NCI-H774 (cell line): ENCODE data around the gene DIP2A.
"Not testable (repeated sequence)": the region's sequence is repeated elsewhere in the genome, so short reads cannot be mapped to it uniquely, and the experiment has no call there.

Source experiments
- DNase-seq: peaks from one replicate; lab custom pipeline; 2025; lab: John Stamatoyannopoulos, UW

Gene DIP2A

DNA sequence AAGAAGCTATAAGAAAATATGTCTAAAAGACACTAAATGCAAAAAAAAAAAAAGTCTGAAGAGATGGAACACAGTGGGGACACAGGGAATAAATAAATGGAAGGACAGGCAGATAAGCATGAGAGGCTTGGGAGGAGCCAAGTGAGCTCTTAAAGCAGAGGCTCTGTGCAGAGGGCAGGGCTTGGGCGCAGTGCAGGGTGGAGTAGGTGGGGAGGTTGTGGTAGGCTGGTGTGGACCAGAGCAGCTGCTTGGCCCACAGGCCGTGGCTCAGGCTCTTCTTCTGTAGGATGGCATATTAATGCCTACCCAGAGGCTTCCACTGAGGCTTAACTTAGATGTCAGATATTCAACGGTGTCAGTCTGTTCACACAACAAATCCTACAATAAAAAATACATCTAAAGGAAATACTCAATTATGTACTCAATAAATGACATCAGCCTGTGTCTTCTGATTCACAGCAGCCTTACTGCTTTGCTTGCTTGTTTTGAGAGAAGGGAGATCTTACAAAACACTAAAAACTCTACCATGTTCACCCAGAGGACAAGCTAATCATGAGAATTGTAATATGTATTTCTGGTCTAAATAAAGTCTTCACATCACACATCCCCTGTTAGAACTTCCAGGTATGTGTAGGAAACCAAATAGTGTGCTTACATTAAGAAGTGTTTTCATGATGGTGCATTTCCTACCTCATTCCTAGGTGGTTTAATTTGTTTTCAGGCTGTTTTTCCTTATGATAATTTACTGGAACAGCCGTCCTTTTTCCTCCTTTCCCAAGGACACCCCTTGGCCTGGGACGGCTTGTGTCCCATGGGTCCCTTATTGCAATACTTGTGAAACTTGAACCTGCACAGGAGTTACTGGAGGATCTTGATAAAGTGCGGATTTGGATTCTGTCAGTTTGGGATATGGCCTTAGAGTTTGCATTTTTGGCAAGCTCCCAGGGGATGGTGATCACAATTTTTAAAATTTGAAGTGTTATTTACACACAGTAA, 24.9 kb downstream of the DIP2A start:
- DNase-seq = no peak

DNA sequence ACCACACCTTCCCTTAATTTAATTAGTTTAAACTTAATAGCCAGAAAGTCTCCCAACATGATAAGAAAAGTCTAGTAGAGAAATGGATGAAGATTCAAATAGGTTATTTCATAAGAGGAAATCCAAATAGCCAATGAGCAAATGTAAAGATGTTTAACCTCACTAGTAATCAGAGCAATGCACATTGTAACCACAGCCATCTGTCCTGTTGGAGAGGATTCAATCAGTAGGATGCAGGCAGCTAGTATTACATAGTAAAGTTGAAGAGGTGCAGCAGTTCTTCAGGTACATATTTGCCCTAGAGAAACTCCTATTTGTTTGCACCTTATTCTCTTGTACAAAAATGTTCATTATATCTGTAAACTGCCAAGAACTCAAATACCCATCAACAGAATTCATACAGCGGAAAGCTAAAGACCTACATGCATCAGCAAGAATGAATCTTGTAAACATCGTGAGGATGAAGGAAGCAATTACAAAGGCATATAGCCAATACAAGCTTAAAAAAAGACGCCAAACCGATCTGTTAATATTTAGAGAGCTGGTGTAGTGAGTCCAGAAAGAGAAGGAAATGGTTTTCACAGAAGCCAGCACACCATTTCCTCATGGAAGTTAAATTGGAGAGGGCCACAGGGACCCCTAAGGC, 27.9 kb downstream of the DIP2A start:
- no peak for DNase-seq

DNA sequence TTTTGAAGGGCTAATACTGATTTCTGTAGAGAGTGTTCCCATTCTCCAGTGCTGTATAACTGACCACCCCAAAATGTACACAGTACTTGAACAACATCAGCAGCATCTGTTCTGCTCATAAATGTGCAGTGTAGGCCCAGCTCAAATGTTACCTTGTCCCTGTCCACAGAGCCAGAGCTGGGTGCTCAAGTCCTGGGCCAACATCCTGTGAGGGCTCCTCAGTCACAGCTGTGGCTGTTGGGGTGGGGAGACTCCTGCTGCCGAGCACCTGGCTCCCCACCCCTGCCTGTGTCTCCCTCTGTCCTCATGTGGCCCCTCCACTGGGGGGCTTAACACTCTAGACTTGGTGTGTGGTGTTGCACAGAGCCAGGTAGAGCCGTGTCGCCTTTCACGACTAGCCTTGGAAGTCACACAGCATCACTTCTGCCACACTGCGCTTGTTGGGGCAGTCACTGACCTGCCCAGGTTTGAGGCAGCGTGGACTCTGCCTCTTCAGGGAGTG, 30.5 kb downstream of the DIP2A start:
- DNase-seq = no peak

DNA sequence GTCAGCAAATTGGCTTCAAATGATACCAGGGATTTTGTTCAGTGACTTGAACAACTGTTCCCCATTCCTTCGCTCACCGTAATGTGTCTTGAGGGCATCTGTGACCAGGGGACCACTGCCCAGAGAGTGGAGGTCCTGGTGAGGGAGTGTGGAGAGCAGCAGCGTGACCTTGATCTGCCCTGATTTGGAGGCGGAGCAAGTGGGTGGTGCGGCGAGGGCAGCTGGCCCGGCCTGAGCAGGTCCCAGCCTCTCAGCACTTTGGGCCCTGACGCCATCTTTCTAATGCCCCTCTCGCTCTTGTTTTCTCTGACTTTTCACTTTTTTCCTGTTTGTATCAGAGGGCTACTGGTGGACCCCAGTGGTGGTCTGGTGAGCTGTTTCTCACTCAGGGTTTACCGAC, 31.1 kb downstream of the DIP2A start:
- DNase-seq = no peak

- no peak for DNase-seq
Measured at GRCh38 chr21:46491553-46491952, 32.9 kb downstream of the DIP2A start.

DNA sequence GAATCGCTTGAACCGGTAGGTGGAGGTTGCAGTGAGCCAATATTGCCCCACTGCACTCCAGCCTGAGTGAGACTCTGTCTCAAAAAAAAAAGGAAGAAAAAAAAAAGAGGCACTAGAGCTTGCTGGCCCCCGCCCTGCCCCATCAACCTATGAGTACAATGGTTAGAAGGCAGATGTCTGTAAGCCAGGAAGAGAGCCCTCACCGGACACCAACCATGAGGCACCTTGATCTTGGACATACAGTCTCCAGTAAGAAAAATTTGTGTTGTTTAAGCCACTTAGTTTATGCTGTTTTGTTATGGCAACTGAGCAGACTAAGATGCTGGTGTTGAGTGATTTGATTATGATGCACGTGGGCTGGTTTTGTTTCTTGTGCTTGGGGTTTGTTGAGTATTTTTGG, 34.2 kb downstream of the DIP2A start:
- DNase-seq = no peak

DNA sequence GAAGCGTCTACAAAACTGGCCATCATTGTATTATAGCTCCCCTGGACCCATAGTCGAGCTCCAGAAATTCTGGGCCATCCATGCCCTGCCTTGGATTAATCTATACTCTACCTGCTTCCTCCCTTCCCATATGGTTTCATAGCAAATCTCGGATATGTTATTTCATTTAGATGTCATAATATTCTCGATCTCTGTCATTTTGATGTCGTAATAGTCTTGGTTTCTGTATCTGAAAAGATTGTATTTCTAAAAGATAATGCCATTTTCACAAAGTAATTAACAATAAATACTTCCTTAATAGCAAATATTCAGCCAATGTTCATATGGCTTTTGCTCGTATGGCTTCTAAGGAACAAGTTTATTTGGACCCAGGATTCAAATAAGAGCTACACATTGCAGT, 35.1 kb downstream of the DIP2A start:
- DNase-seq = no peak

DNA sequence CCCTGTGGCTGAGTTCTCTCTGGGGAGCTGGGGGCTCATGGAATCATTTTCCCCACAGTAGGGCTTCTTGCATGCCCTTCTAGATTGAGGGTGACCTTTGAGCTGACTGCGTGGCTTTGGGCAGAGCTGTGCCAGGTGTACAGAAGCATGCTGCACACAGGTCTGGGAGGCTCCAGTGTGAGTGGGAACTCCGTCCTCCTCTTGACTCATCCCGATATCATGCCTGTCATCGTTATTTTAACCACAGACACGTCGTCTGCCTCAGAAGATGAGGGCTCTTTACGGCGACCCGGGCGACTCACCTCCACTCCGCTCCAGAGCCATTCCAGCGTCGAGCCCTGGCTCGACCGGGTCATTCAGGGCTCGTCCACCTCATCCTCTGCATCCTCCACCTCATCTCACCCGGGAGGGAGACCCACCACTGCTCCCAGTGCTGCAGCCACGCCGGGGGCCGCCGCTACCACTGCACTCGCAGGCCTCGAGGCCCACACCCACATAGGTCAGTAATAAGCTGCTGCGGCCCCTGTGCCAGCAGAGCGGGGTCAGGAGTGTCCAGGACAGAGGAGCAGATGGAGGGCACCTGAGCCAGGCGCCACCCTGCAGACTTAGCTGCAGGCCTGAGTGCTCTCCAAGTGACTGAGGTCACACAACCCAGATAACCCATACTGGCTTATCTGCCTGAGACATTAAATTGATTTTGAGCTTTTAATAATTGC, 39.8 kb downstream of the DIP2A start:
- no peak for DNase-seq

- DNase-seq = no peak
Measured at GRCh38 chr21:46500224-46500861, 41.7 kb downstream of the DIP2A start.

GRCh38 chr21:46503922-46504550, 45.3 kb downstream of the DIP2A start:
- DNase-seq = no peak

- DNase-seq = no peak
Measured at GRCh38 chr21:46504666-46505065, 46.0 kb downstream of the DIP2A start.

DNA sequence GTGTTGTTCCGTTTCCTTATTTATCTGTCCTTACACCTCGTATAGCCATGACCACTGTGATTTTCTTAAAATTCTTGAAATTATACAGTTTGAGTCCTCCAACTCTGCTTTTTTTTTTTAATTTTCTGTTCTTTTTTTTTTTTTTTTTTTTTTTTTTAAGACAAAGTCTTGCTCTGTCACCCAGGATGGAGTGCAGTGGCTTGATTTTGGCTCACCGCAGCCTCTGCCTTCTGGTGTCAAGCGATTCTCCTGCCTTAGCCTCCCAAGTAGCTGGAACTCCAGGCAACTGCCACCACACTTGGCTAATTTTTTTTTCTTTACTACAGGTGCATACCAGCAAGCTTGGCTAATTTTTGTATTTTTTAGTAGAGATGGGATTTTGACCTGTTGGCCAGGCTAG, 48.9 kb downstream of the DIP2A start:
- DNase-seq = no peak

DNA sequence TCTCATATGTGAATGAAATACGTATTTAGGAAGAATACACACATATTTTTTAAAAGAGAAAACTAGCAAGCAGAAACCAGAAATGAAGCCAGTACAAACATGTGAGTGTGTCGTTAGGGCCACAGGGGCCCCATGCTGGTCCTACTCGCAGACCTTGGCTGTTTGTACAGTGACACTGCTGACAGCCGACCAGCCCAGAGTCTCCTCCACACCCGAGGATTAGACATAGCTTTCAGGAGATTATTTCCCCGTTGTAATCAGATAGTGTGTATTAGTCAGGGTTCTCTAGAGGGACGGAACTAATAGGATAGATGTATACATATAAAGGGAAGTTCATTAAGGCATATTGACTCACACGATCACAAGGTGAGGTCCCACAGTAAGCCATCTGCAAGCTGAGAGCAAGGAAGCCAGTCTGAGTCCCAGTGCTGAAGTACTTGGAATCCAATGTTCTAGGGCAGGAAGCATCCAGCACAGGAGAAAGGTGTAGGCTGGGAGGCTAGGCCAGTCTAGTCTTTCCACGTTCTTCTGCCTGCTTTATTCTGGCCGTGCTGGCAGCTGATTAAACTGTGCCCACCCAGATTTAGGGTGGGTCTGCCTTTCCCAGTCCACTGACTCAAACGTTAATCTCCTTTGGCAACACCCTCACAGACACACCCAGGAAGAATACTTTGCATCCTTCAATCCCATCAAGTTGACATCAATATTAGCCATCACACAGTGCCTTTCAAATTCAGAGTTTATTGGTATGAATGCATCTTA, 51.2 kb downstream of the DIP2A start:
- no peak for DNase-seq

- no peak for DNase-seq
Measured at GRCh38 chr21:46515109-46515508, 56.4 kb downstream of the DIP2A start.

- no peak for DNase-seq
Measured at GRCh38 chr21:46516068-46516467, 57.4 kb downstream of the DIP2A start.

- no peak for DNase-seq
Measured at GRCh38 chr21:46517361-46517760, 58.7 kb downstream of the DIP2A start.

GRCh38 chr21:46518983-46519583, 60.4 kb downstream of the DIP2A start:
- no peak for DNase-seq

GRCh38 chr21:46527393-46527792, 68.7 kb downstream of the DIP2A start:
- not testable (repeated sequence) for DNase-seq

DNA sequence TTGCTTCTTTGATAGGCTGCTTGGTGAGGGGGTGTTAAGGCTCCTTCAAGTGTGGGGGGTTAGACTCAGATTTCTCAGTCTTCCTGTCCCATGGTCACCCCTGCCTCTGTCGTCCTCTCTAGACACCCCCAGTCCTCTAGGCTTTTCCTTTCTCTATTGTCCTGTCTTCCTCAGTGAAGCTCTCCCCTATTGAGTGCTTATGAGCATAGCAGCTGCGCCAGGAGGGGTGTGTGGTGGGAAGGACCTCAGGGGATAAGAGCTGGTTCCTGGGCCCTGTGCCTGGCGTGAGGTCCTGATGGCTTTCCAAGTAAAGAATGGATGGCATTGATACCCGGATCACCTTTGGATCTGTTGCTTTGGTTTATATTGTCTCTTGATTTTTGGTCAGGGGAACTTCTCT, 69.1 kb downstream of the DIP2A start:
- DNase-seq = no peak

DNA sequence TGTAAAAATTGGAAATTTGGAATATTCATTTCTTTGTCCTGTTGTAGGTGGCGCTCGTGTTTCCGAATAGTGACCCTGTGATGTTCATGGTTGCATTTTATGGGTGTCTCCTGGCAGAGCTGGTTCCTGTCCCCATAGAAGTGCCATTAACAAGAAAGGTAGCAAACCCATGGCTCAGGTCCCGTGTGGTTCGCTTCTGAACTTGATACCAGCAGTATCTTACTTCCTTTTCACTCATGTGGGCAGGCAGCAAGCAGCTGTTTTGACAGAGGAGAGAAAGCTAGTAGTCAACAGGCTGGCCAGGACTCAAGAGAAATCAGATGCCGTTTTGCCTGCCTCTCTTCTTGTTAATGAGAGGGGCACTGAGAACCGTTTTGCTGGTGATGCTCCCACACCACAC, 73.4 kb downstream of the DIP2A start:
- no peak for DNase-seq
